Right cardiac atrium (tissue), 5 donors: Measurements from ENCODE around the gene MSH6. TPM values are rescaled to one million over a fixed set of nuclear protein-coding genes. Genes with fewer than 3 reads are reported as not detected.

Experiments
- ATAC-seq, 2 donors: fragments of 200-7000 bp; cut with Tn5 transposase; one replicate each; pipeline versions ENCODE4 v1.8.0 to v1.9.1; 2020; ENCODE audit warnings: moderate library complexity in 2 of 2, mild to moderate bottlenecking in 1 of 2
- DNase-seq, 3 donors: peaks; one replicate each; pipeline ENCODE4 v3.0.0-alpha.2; 2020
- H3K27ac ChIP-seq: one replicate; pipeline ENCODE4 v1.5.1; 2013; ENCODE audit warnings: mild to moderate bottlenecking, low read length, control low read depth, moderate library complexity
- H3K27me3 ChIP-seq: one replicate; pipeline ENCODE4 v1.6.1; 2013; ENCODE audit not compliant: control insufficient read depth, insufficient read depth
- H3K4me1 ChIP-seq: one replicate; pipeline ENCODE4 v1.6.1; 2013; ENCODE audit warnings: low read length; ENCODE audit not compliant: control insufficient read depth, insufficient read depth
- H3K4me3 ChIP-seq: one replicate; pipeline ENCODE4 v1.5.1; 2013; ENCODE audit warnings: low read length, control low read depth
- H3K9me3 ChIP-seq: one replicate; pipeline ENCODE4 v1.6.1; 2013; ENCODE audit warnings: low read length; ENCODE audit not compliant: control insufficient read depth
- WGBS: extraction: QIAGEN DNeasy Blood & Tissue Kit; methylation state at CpG from one replicate; pipeline ENCODE4 v1.1.7; 2013; 5-methylcytosine and 5-hydroxymethylcytosine counted together
- intact Hi-C, 4 donors: fragments of 100-400 bp; cut with DNase I; formaldehyde crosslinking; loops; one replicate each; pipeline versions ENCODE4 v1.11.0 to v1.14.0; 2022 to 2023
- polyA plus RNA-seq: library from polyadenylated mRNA; stranded (reverse); fragments of 200-250 nt; gene quantifications from one replicate; pipeline ENCODE4 v1.2.3, GENCODE V29; 2013
- total RNA-seq, 4 donors: library from RNA; stranded (reverse); fragmentation: NEBNext Ultra II Directional; extraction: Animal tissue kit (Norgen Biotek cat#: 25700); gene quantifications; one replicate each; pipeline ENCODE4 v1.2.1, GENCODE V29; 2021
- donor health status: healthy with polysubstance abuse.
- donor health status: DM: no; HTN: yes; CAD: no.
- donor health status: DM: no; HTN: no; CAD: no.
- donor health status: DM: no; HTN: yes; CAD: no; lungs with severe emphysema.
- donor health status: DM: yes; HTN: yes; CAD: no.

Gene MSH6
- total and polyA plus RNA-seq, 5 donors, result 6.5 to 26.1 (median 24.4) TPM

GRCh38 chr2:47808614-47809013 lies 25.7 kb downstream of the MSH6 start:
- 78% methylated on average over 4 of the region's 4 CpGs for WGBS
- H3K4me1 ChIP-seq, result no peaks in the 10 kb centered on the region
- no peak overlapping the region for H3K4me3 ChIP-seq
- intact Hi-C loops, result no loop called here
- ATAC-seq, result no peak
- no peak for DNase-seq
- H3K27me3 ChIP-seq, result no peaks in the 10 kb centered on the region
- no peaks in the 10 kb centered on the region for H3K9me3 ChIP-seq
- no peak overlapping the region for H3K27ac ChIP-seq

- Histone ChIP-seq H3K27ac (no peak overlapping the region), H3K4me1 (no peaks in the 10 kb centered on the region), H3K4me3 (no peak overlapping the region), H3K9me3 (no peaks in the 10 kb centered on the region), H3K27me3 (no peaks in the 10 kb centered on the region)
- ATAC-seq (no peak), DNase-seq (no peak)
- 90% methylated on average over 2 of the region's 2 CpGs for WGBS
- intact Hi-C loops, result no loop called here
Measured at GRCh38 chr2:47809903-47810302, 27.0 kb downstream of the MSH6 start.

GRCh38 chr2:47810850-47811249 lies 27.9 kb downstream of the MSH6 start:
- no peak overlapping the region for H3K27ac ChIP-seq
- DNase-seq (no peak), ATAC-seq (no peak)
- no peaks in the 10 kb centered on the region for H3K4me1 ChIP-seq
- no peak overlapping the region for H3K4me3 ChIP-seq
- intact Hi-C loops, result no loop called here
- H3K9me3 ChIP-seq, result no peaks in the 10 kb centered on the region
- no peaks in the 10 kb centered on the region for H3K27me3 ChIP-seq

- H3K4me3 ChIP-seq, result no peak overlapping the region
- DNase-seq, result no peak
- WGBS, result 75% methylated on average over 1 of the region's 1 CpG
- H3K4me1 ChIP-seq, result no peaks in the 10 kb centered on the region
- ATAC-seq, result no peak
- intact Hi-C loops, result no loop called here
- no peaks in the 10 kb centered on the region for H3K9me3 ChIP-seq
- H3K27ac ChIP-seq, result no peak overlapping the region
- H3K27me3 ChIP-seq, result no peaks in the 10 kb centered on the region
Measured at GRCh38 chr2:47811668-47812067, 28.7 kb downstream of the MSH6 start.

- Histone ChIP-seq H3K4me1 (no peaks in the 10 kb centered on the region), H3K9me3 (no peaks in the 10 kb centered on the region), H3K27ac (no peak overlapping the region), H3K4me3 (no peak overlapping the region), H3K27me3 (no peaks in the 10 kb centered on the region)
- ATAC-seq (no peak), DNase-seq (no peak)
- WGBS, result 93% methylated on average over 10 of the region's 10 CpGs
- intact Hi-C loops, result no loop called here
Measured at GRCh38 chr2:47815764-47816163, 32.8 kb downstream of the MSH6 start.

- ATAC-seq (no peak), DNase-seq (no peak)
- no peaks in the 10 kb centered on the region for H3K27me3 ChIP-seq
- H3K9me3 ChIP-seq, result no peaks in the 10 kb centered on the region
- intact Hi-C loops, result no loop called here
- no peak overlapping the region for H3K27ac ChIP-seq
- H3K4me3 ChIP-seq, result no peak overlapping the region
- H3K4me1 ChIP-seq, result no peaks in the 10 kb centered on the region
- 71% methylated on average over 2 of the region's 2 CpGs for WGBS
Measured at GRCh38 chr2:47818777-47819176, 35.8 kb downstream of the MSH6 start.

- H3K4me3 ChIP-seq, result no peak overlapping the region
- DNase-seq (no peak), ATAC-seq (no peak)
- H3K27ac ChIP-seq, result no peak overlapping the region
- intact Hi-C loops, result no loop called here
- no peaks in the 10 kb centered on the region for H3K4me1 ChIP-seq
- no peaks in the 10 kb centered on the region for H3K9me3 ChIP-seq
- H3K27me3 ChIP-seq, result no peaks in the 10 kb centered on the region
- WGBS, result 93% methylated on average over 3 of the region's 3 CpGs
Measured at GRCh38 chr2:47819834-47820233, 36.9 kb downstream of the MSH6 start.

- Histone ChIP-seq H3K4me3 (no peak overlapping the region), H3K9me3 (no peaks in the 10 kb centered on the region)
- no peak for ATAC-seq
Measured at GRCh38 chr2:47822518-47822917, 39.6 kb downstream of the MSH6 start.

GRCh38 chr2:47833516-47833968 lies 50.6 kb downstream of the MSH6 start:
- no peak for ATAC-seq
- WGBS, result 97% methylated on average over 2 of the region's 2 CpGs
- Histone ChIP-seq H3K27me3 (no peaks in the 10 kb centered on the region), H3K9me3 (no peaks in the 10 kb centered on the region), H3K4me3 (no peak overlapping the region), H3K4me1 (no peaks in the 10 kb centered on the region), H3K27ac (no peak overlapping the region)
- intact Hi-C loops, result no loop called here
- DNase-seq, result no peak

More at GRCh38 chr2:47822518-47822917, 39.6 kb downstream of the MSH6 start:
- DNase-seq, result no peak
- Histone ChIP-seq H3K27me3 (no peaks in the 10 kb centered on the region), H3K27ac (no peak overlapping the region), H3K4me1 (no peaks in the 10 kb centered on the region)
- intact Hi-C loops, result no loop called here

GRCh38 chr2:47838249-47838648 lies 55.3 kb downstream of the MSH6 start:
- no peaks in the 10 kb centered on the region for H3K9me3 ChIP-seq
- ATAC-seq (no peak), DNase-seq (no peak)
- WGBS, result 88% methylated on average over 1 of the region's 1 CpG
- H3K27ac ChIP-seq, result no peak overlapping the region
- H3K27me3 ChIP-seq, result no peaks in the 10 kb centered on the region
- no peak overlapping the region for H3K4me3 ChIP-seq
- peaks cover 5% of the 10 kb centered on the region for H3K4me1 ChIP-seq
- intact Hi-C loops, result no loop called here

- Histone ChIP-seq H3K27me3 (no peaks in the 10 kb centered on the region), H3K4me3 (no peak overlapping the region), H3K9me3 (no peaks in the 10 kb centered on the region), H3K4me1 (peaks cover 5% of the 10 kb centered on the region), H3K27ac (no peak overlapping the region)
- intact Hi-C loops, result no loop called here
- ATAC-seq, result no peak
- DNase-seq, result no peak
- 87% methylated on average over 4 of the region's 4 CpGs for WGBS
Measured at GRCh38 chr2:47838686-47839085, 55.7 kb downstream of the MSH6 start.

- Histone ChIP-seq H3K4me1 (peaks cover 8% of the 10 kb centered on the region), H3K9me3 (no peaks in the 10 kb centered on the region), H3K27ac (no peak overlapping the region), H3K27me3 (no peaks in the 10 kb centered on the region), H3K4me3 (no peak overlapping the region)
- 89% methylated on average over 3 of the region's 3 CpGs for WGBS
- DNase-seq (no peak), ATAC-seq (peak in 1 of 2 donors; percentile 36)
- intact Hi-C loops, result no loop called here
Measured at GRCh38 chr2:47842846-47843245, 59.9 kb downstream of the MSH6 start.
